Stimulated activated CD8-positive, alpha-beta memory T cell treated with anti-CD3 and anti-CD28 coated beads, Interleukin-15, amount 100 ng/mL, for 1 hour (primary cell): ENCODE results near the gene SFSWAP.
"Not testable (repeated sequence)": the region's sequence is repeated elsewhere in the genome, so short reads cannot be mapped to it uniquely, and the experiment has no call there.

Experiments used
- DNase-seq: peaks from one replicate; pipeline ENCODE4 v3.0.0-alpha.2; 2020; ENCODE audit warnings: low read depth

Gene SFSWAP

GRCh38 chr12:131789638-131790037 lies 78.7 kb downstream of the SFSWAP start:
- no peak for DNase-seq

GRCh38 chr12:131793243-131794022 lies 82.5 kb downstream of the SFSWAP start:
- DNase-seq: no peak

- DNase-seq: no peak
These were observed 83.2 kb downstream of the SFSWAP start for GRCh38 chr12:131794061-131794460.

GRCh38 chr12:131794573-131794972 lies 83.7 kb downstream of the SFSWAP start:
- DNase-seq: no peak

- no peak for DNase-seq
These were observed 84.2 kb downstream of the SFSWAP start for GRCh38 chr12:131795064-131795463.

GRCh38 chr12:131795690-131796410 lies 85.0 kb downstream of the SFSWAP start:
- DNase-seq: no peak

GRCh38 chr12:131796411-131796736 lies 85.5 kb downstream of the SFSWAP start:
- DNase-seq: no peak

- no peak for DNase-seq
These were observed 86.1 kb downstream of the SFSWAP start for GRCh38 chr12:131796754-131797587.

GRCh38 chr12:131797588-131797934 lies 86.7 kb downstream of the SFSWAP start:
- no peak for DNase-seq

GRCh38 chr12:131799195-131799594 lies 88.3 kb downstream of the SFSWAP start:
- no peak for DNase-seq

GRCh38 chr12:131799828-131800593 lies 89.1 kb downstream of the SFSWAP start:
- DNase-seq: no peak

- DNase-seq: no peak
These were observed 89.8 kb downstream of the SFSWAP start for GRCh38 chr12:131800594-131801135.

GRCh38 chr12:131801254-131801866 lies 90.5 kb downstream of the SFSWAP start:
- DNase-seq: no peak

- no peak for DNase-seq
These were observed 93.2 kb downstream of the SFSWAP start for GRCh38 chr12:131803961-131804521.

- DNase-seq: no peak
These were observed 94.5 kb downstream of the SFSWAP start for GRCh38 chr12:131805421-131805820.

GRCh38 chr12:131806674-131807073 lies 95.8 kb downstream of the SFSWAP start:
- DNase-seq: no peak

- no peak for DNase-seq
These were observed 98.0 kb downstream of the SFSWAP start for GRCh38 chr12:131808744-131809371.

- DNase-seq: not testable (repeated sequence)
These were observed 98.8 kb downstream of the SFSWAP start for GRCh38 chr12:131809476-131810254.

GRCh38 chr12:131810726-131811125 lies 99.8 kb downstream of the SFSWAP start:
- DNase-seq: no peak

- no peak for DNase-seq
These were observed 104.2 kb downstream of the SFSWAP start for GRCh38 chr12:131815131-131815530.
